Osteoblast (primary cell): Measurements from ENCODE around the gene APOBR. TPM values are rescaled to one million over a fixed set of nuclear protein-coding genes. Genes with fewer than 3 reads are reported as not detected.

ENCODE experiments used
- DNase-seq: peaks from one replicate; pipeline ENCODE4 v3.0.0; 2011; ENCODE audit warnings: low spot score, mixed read lengths; ENCODE audit not compliant: insufficient read length; ENCODE audit errors: missing footprints
- H2AFZ ChIP-seq: 2 replicates; pipeline ENCODE4 v1.6.0; 2011; ENCODE audit warnings: mild to moderate bottlenecking, low read length
- H3K27ac ChIP-seq: 2 replicates; pipeline ENCODE4 v1.5.1; 2011; ENCODE audit warnings: mild to moderate bottlenecking, low read depth, low read length, moderate library complexity
- H3K27me3 ChIP-seq: 2 replicates; pipeline ENCODE4 v1.6.0; 2012; ENCODE audit warnings: mild to moderate bottlenecking, control low read depth, inconsistent platforms, low read length, moderate library complexity; ENCODE audit not compliant: insufficient read depth
- H3K36me3 ChIP-seq: 2 replicates; pipeline ENCODE4 v1.5.1; 2011; ENCODE audit warnings: mild to moderate bottlenecking, low read length, control low read depth, moderate library complexity; ENCODE audit not compliant: insufficient read depth
- H3K4me1 ChIP-seq: 2 replicates; pipeline ENCODE4 v1.5.1; 2011; ENCODE audit warnings: mild to moderate bottlenecking, low read length, control low read depth, moderate library complexity; ENCODE audit not compliant: insufficient read depth
- H3K4me2 ChIP-seq: 2 replicates; pipeline ENCODE4 v1.6.0; 2011; ENCODE audit warnings: mild to moderate bottlenecking, low read length; ENCODE audit not compliant: insufficient read depth
- H3K4me3 ChIP-seq: fragments of 200-600 bp; sonication (generic); 3 replicates; pipeline ENCODE4 v1.5.1; 2012; ENCODE audit warnings: mild to moderate bottlenecking, low read length, inconsistent platforms; ENCODE audit not compliant: insufficient read depth
- H3K79me2 ChIP-seq: 2 replicates; pipeline ENCODE4 v1.6.0; 2012; ENCODE audit warnings: mild to moderate bottlenecking, low read length, control low read depth, inconsistent platforms; ENCODE audit not compliant: insufficient read depth
- H3K9me3 ChIP-seq: 2 replicates; pipeline ENCODE4 v1.5.1; 2011; ENCODE audit warnings: low read depth, low read length, control low read depth
- H4K20me1 ChIP-seq: 2 replicates; pipeline ENCODE4 v1.6.0; 2012; ENCODE audit warnings: mild to moderate bottlenecking, low read length, control low read depth; ENCODE audit not compliant: insufficient read depth
- CTCF ChIP-seq: IDR thresholded peaks from 2 replicates; pipeline ENCODE4 v1.5.1; 2011; ENCODE audit warnings: mild to moderate bottlenecking, low read depth, low read length, moderate library complexity; ENCODE audit errors: extremely low read depth
- total RNA-seq: library from RNA; depleted of rRNA; stranded (reverse); fragments of >200 nt; gene quantifications from 2 replicates; pipeline ENCODE4 v1.2.3, GENCODE V29; 2012

Gene APOBR
- total RNA-seq, 1 donor: not detected

GRCh38 chr16:28486266-28486665 is 8.2 kb upstream of the APOBR start:
- Histone ChIP-seq H4K20me1 (no peaks in the 10 kb centered on the region), H3K27ac (no peak overlapping the region), H3K79me2 (peaks cover under 1% of the 10 kb centered on the region), H3K4me3 (no peak overlapping the region), H3K4me2 (no peak overlapping the region), H3K4me1 (peaks cover 6% of the 10 kb centered on the region), H2AFZ (no peak overlapping the region), H3K36me3 (peaks cover 9% of the 10 kb centered on the region), H3K27me3 (no peaks in the 10 kb centered on the region), H3K9me3 (no peaks in the 10 kb centered on the region)
- no peak for TF ChIP-seq CTCF
- no peak for DNase-seq

- no peak for TF ChIP-seq CTCF
Measured at GRCh38 chr16:28491230-28491969, 3.0 kb upstream of the APOBR start.

GRCh38 chr16:28491970-28492474 is 2.4 kb upstream of the APOBR start, which contains the start of gene CLN3:
CLN3 (minus strand) TSS chr16:28492074; CDS start chr16:28491759, 315 bp downstream.
- H2AFZ ChIP-seq: peak within 1 kb of the TSS; percentile 100
- peaks cover 9% of the 10 kb centered on the region for H3K36me3 ChIP-seq
- DNase-seq: peak; percentile 99
- peaks cover 8% of the 10 kb centered on the region for H3K4me1 ChIP-seq
- H3K4me3 ChIP-seq: peak within 1 kb of the TSS; percentile 100
- H3K27ac ChIP-seq: peak within 1 kb of the TSS; percentile 99
- H4K20me1 ChIP-seq: no peaks in the 10 kb centered on the region
- H3K27me3 ChIP-seq: no peaks in the 10 kb centered on the region
- no peak for TF ChIP-seq CTCF
- H3K4me2 ChIP-seq: peak within 1 kb of the TSS; percentile 99
- H3K79me2 ChIP-seq: peaks cover 5% of the 10 kb centered on the region
- no peaks in the 10 kb centered on the region for H3K9me3 ChIP-seq

More at GRCh38 chr16:28491230-28491969, 3.0 kb upstream of the APOBR start:
- no peaks in the 10 kb centered on the region for H3K27me3 ChIP-seq
- peak overlapping the region; percentile 100 for H2AFZ ChIP-seq
- peak overlapping the region; percentile 99 for H3K27ac ChIP-seq
- H4K20me1 ChIP-seq: no peaks in the 10 kb centered on the region
- no peaks in the 10 kb centered on the region for H3K9me3 ChIP-seq
- peak overlapping the region; percentile 99 for H3K4me2 ChIP-seq
- DNase-seq: peak; percentile 80
- peaks cover 8% of the 10 kb centered on the region for H3K4me1 ChIP-seq
- peaks cover 5% of the 10 kb centered on the region for H3K79me2 ChIP-seq
- peak overlapping the region; percentile 100 for H3K4me3 ChIP-seq
- peaks cover 9% of the 10 kb centered on the region for H3K36me3 ChIP-seq

GRCh38 chr16:28492511-28492910 is 1.9 kb upstream of the APOBR start:
- no peak for DNase-seq
- peak overlapping the region; percentile 100 for H2AFZ ChIP-seq
- no peaks in the 10 kb centered on the region for H4K20me1 ChIP-seq
- no peaks in the 10 kb centered on the region for H3K27me3 ChIP-seq
- TF ChIP-seq CTCF: no peak
- peaks cover 5% of the 10 kb centered on the region for H3K79me2 ChIP-seq
- H3K9me3 ChIP-seq: no peaks in the 10 kb centered on the region
- H3K4me2 ChIP-seq: peak overlapping the region; percentile 99
- peaks cover 8% of the 10 kb centered on the region for H3K4me1 ChIP-seq
- peak overlapping the region; percentile 99 for H3K27ac ChIP-seq
- H3K4me3 ChIP-seq: peak overlapping the region; percentile 100
- peaks cover 9% of the 10 kb centered on the region for H3K36me3 ChIP-seq
